ENCODE measurements around the gene BTG4. TPM values are rescaled to one million over a fixed set of nuclear protein-coding genes. Genes with fewer than 3 reads are reported as not detected.

The BTG4 gene
- total and polyA plus RNA-seq, 9 donors, result 0.34 TPM; not detected in 8

GRCh38 chr11:111452146-111452545, 60.0 kb downstream of the BTG4 start:
- Histone ChIP-seq H3K27me3 (no peaks in the 10 kb centered on the region), H3K36me3 (no peaks in the 10 kb centered on the region), H3K27ac (no peak overlapping the region), H3K4me3 (no peak overlapping the region), H3K4me1 (ENCODE audit: insufficient read depth) (no peaks in the 10 kb centered on the region), H3K9me3 (no peaks in the 10 kb centered on the region)
- WGBS, 3 donors, result 88 to 92% (median 89%) methylated on average over 6 of the region's 6 CpGs
- DNase-seq, result no peak
- intact Hi-C loops (cut with DNase I), result no loop called here
- no peak for TF ChIP-seq CTCF (IDR thresholded peaks at IDR 0.05)
- no peak for TF ChIP-seq POLR2A (IDR thresholded peaks at IDR 0.05)
- TF ChIP-seq EP300 (IDR thresholded peaks at IDR 0.05), result no peak

GRCh38 chr11:111450480-111451320, 61.5 kb downstream of the BTG4 start:
- no peak for DNase-seq
- no peaks in the 10 kb centered on the region for H3K27me3 ChIP-seq
- no peak overlapping the region for H3K4me3 ChIP-seq
- no peaks in the 10 kb centered on the region for H3K4me1 ChIP-seq (ENCODE audit: insufficient read depth)
- intact Hi-C loops (cut with DNase I), result no loop called here
- no peak overlapping the region for H3K27ac ChIP-seq
- no peaks in the 10 kb centered on the region for H3K36me3 ChIP-seq
- WGBS, 3 donors, result 85 to 90% (median 87%) methylated on average over 12 of the region's 12 CpGs
- no peaks in the 10 kb centered on the region for H3K9me3 ChIP-seq
- no peak for TF ChIP-seq CTCF (IDR thresholded peaks at IDR 0.05)
- no peak for TF ChIP-seq EP300 (IDR thresholded peaks at IDR 0.05)
- TF ChIP-seq POLR2A (IDR thresholded peaks at IDR 0.05), result no peak

GRCh38 chr11:111449696-111450479, 62.3 kb downstream of the BTG4 start:
- Histone ChIP-seq H3K4me1 (ENCODE audit: insufficient read depth) (no peaks in the 10 kb centered on the region), H3K4me3 (no peak overlapping the region), H3K9me3 (no peaks in the 10 kb centered on the region), H3K27ac (no peak overlapping the region), H3K36me3 (no peaks in the 10 kb centered on the region), H3K27me3 (no peaks in the 10 kb centered on the region)
- DNase-seq, result no peak
- TF ChIP-seq EP300 (IDR thresholded peaks at IDR 0.05) (no peak), CTCF (IDR thresholded peaks at IDR 0.05) (no peak), POLR2A (IDR thresholded peaks at IDR 0.05) (no peak)
- intact Hi-C loops (cut with DNase I), result loop anchor here (5.0 kb wide), 1 partner anchor 168 kb away; no protein-coding TSS in a partner anchor
- WGBS, 3 donors, result 86 to 89% (median 88%) methylated on average over 4 of the region's 4 CpGs

- no peaks in the 10 kb centered on the region for H3K36me3 ChIP-seq
- no peaks in the 10 kb centered on the region for H3K4me1 ChIP-seq (ENCODE audit: insufficient read depth)
- no peaks in the 10 kb centered on the region for H3K27me3 ChIP-seq
- no peak overlapping the region for H3K27ac ChIP-seq
- no peak overlapping the region for H3K4me3 ChIP-seq
- TF ChIP-seq POLR2A (IDR thresholded peaks at IDR 0.05) (no peak), CTCF (IDR thresholded peaks at IDR 0.05) (no peak), EP300 (IDR thresholded peaks at IDR 0.05) (no peak)
- WGBS, 3 donors, result 55 to 63% (median 59%) methylated on average over 11 of the region's 11 CpGs
- no peaks in the 10 kb centered on the region for H3K9me3 ChIP-seq
- DNase-seq, result no peak
- intact Hi-C loops (cut with DNase I), result loop anchor here (5.0 kb wide), 1 partner anchor 167 kb away; no protein-coding TSS in a partner anchor
These were observed 63.2 kb downstream of the BTG4 start for GRCh38 chr11:111448831-111449557.
